ENCODE results near the gene FRMD4A.

DNA sequence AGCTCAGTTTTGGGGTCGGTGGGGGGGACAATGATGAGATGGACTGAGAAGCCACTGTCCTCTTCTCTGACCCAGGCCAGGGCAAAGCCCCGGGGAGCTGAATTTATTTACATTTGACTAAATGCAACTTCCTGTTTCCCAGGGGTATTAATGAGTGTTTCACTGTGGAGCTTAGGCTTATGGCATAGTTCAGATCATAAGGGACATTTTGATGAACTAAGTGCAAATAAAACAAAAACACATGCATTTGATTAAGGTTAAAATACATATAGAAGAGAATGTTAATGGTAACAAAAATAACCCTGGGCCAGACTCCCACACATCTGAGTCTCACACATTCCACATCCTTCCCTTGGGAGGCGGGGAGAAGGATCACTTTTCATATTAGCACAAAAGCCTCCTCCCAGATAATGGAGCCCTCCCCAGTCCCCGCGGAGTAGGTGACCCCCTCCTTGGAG lies 320.6 kb downstream of the FRMD4A start:
- TF ChIP-seq POLR2A (IDR thresholded peaks at IDR 0.05), result no peak
- TF ChIP-seq, protein P1, sequence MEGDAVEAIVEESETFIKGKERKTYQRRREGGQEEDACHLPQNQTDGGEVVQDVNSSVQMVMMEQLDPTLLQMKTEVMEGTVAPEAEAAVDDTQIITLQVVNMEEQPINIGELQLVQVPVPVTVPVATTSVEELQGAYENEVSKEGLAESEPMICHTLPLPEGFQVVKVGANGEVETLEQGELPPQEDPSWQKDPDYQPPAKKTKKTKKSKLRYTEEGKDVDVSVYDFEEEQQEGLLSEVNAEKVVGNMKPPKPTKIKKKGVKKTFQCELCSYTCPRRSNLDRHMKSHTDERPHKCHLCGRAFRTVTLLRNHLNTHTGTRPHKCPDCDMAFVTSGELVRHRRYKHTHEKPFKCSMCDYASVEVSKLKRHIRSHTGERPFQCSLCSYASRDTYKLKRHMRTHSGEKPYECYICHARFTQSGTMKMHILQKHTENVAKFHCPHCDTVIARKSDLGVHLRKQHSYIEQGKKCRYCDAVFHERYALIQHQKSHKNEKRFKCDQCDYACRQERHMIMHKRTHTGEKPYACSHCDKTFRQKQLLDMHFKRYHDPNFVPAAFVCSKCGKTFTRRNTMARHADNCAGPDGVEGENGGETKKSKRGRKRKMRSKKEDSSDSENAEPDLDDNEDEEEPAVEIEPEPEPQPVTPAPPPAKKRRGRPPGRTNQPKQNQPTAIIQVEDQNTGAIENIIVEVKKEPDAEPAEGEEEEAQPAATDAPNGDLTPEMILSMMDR (IDR thresholded peaks at IDR 0.05), result no peak
